H1 (cell line): Measurements from ENCODE around the gene TAL2. TPM values are rescaled to one million over a fixed set of nuclear protein-coding genes. Genes with fewer than 3 reads are reported as not detected.
"Not testable (repeated sequence)": the region's sequence is repeated elsewhere in the genome, so short reads cannot be mapped to it uniquely, and the experiment has no call there.

Experiments used
- CTCF ChIA-PET: fragments of 300-600 bp; sonication (Branson Sonifier 250); formaldehyde crosslinking; loops from one replicate; lab custom pipeline; 2021; ENCODE audit not compliant: partially characterized antibody; lab: Charles Lee
- POLR2A ChIA-PET: fragments of 300-600 bp; sonication (Branson Sonifier 250); formaldehyde crosslinking; loops from one replicate; lab custom pipeline; 2021; ENCODE audit warnings: inconsistent platforms; ENCODE audit not compliant: partially characterized antibody; lab: Charles Lee
- DNase-seq, 2 experiments: peaks; one replicate each; pipeline versions ENCODE4 v3.0.0 to v3.0.0-alpha.2; 2010 to 2022; ENCODE audit warnings: low spot score in 2 of 2, low read depth in 1 of 2, mixed read lengths in 1 of 2
- FAIRE-seq: peaks from 2 replicates; lab custom pipeline; 2011; peaks lifted over from hg19 to GRCh38; lab: Jason Lieb, UNC
- H2AFZ ChIP-seq: 2 replicates; pipeline ENCODE4 v1.8.1; 2012; ENCODE audit warnings: low read length, inconsistent platforms
- H2AK5ac ChIP-seq: 2 replicates; pipeline ENCODE4 v1.6.1; 2013; ENCODE audit warnings: low read depth, low read length
- H2BK120ac ChIP-seq: replicated peaks from 2 replicates; pipeline ENCODE3; 2013; ENCODE audit warnings: low read depth, low read length, inconsistent platforms
- H2BK12ac ChIP-seq: 2 replicates; pipeline ENCODE4 v1.6.1; 2013; ENCODE audit warnings: low read depth, low read length
- H2BK15ac ChIP-seq: 2 replicates; pipeline ENCODE4 v1.6.1; 2013; ENCODE audit warnings: low read length
- H2BK20ac ChIP-seq: 2 replicates; pipeline ENCODE4 v1.6.1; 2013; ENCODE audit warnings: low read length
- H2BK5ac ChIP-seq: 2 replicates; pipeline ENCODE4 v1.6.1; 2013; ENCODE audit warnings: low read depth, low read length
- H3K14ac ChIP-seq: 2 replicates; pipeline ENCODE4 v1.6.1; 2013; ENCODE audit warnings: inconsistent platforms; ENCODE audit not compliant: insufficient read length
- H3K18ac ChIP-seq: 2 replicates; pipeline ENCODE4 v1.6.1; 2013; ENCODE audit warnings: low read length; ENCODE audit errors: extremely low read depth
- H3K23ac ChIP-seq: 2 replicates; pipeline ENCODE4 v1.6.1; 2013; ENCODE audit warnings: inconsistent platforms; ENCODE audit not compliant: insufficient read length
- H3K23me2 ChIP-seq: 2 replicates; pipeline ENCODE4 v1.6.1; 2013; ENCODE audit warnings: low read depth, low read length
- H3K27ac ChIP-seq: 2 replicates; pipeline ENCODE4 v1.6.1; 2011; ENCODE audit warnings: low read depth, low read length, inconsistent platforms
- H3K27me3 ChIP-seq, 4 experiments: replicated peaks in 1 of 4; 1 replicate in 1 of 4; 2 replicates in 3 of 4; pipeline versions ENCODE4 v1.6.1 to v1.8.1; 2011 to 2013; ENCODE audit warnings: low read length in 3 of 4, mild to moderate bottlenecking in 3 of 4, inconsistent platforms in 2 of 4, mixed read lengths in 2 of 4, moderate library complexity in 1 of 4; ENCODE audit not compliant: control insufficient read depth in 3 of 4, insufficient read depth in 3 of 4; ENCODE audit errors: extremely low read depth in 1 of 4
- H3K36me3 ChIP-seq, 4 experiments: 2 replicates each; pipeline versions ENCODE4 v1.6.1 to v1.8.1; 2011 to 2013; ENCODE audit warnings: mild to moderate bottlenecking in 4 of 4, low read length in 3 of 4, moderate library complexity in 2 of 4, control low read depth in 1 of 4, inconsistent platforms in 1 of 4; ENCODE audit not compliant: insufficient read depth in 4 of 4, control insufficient read depth in 2 of 4
- H3K4ac ChIP-seq: replicated peaks from 2 replicates; pipeline ENCODE3; 2013; ENCODE audit warnings: low read length, low read depth, mixed read lengths, inconsistent platforms; ENCODE audit not compliant: insufficient read length
- H3K4me1 ChIP-seq, 4 experiments: replicated peaks in 1 of 4; 1 replicate in 1 of 4; 2 replicates in 3 of 4; pipeline versions ENCODE4 v1.6.1 to v1.8.1; 2011 to 2013; ENCODE audit warnings: low read length in 3 of 4, inconsistent platforms in 2 of 4, mixed read lengths in 1 of 4; ENCODE audit not compliant: insufficient read depth in 4 of 4, control insufficient read depth in 3 of 4
- H3K4me2 ChIP-seq, 2 experiments: 2 replicates each; pipeline versions ENCODE4 v1.6.1 to v1.8.1; 2011 to 2013; ENCODE audit warnings: low read depth in 2 of 2, low read length in 2 of 2, control low read depth in 1 of 2, inconsistent platforms in 1 of 2, mild to moderate bottlenecking in 1 of 2; ENCODE audit not compliant: insufficient read depth in 1 of 2
- H3K4me3 ChIP-seq, 4 experiments: fragments of 200-600, 300-600 bp in 1 of 4; sonication (generic), shearing (Covaris generic), sonication (Bioruptor Twin) in 1 of 4; 2 replicates each; pipeline versions ENCODE4 v1.5.1 to v1.8.1; 2011 to 2016; ENCODE audit warnings: low read length in 4 of 4, low read depth in 3 of 4, control low read depth in 2 of 4, inconsistent platforms in 2 of 4, mild to moderate bottlenecking in 2 of 4, mixed read lengths in 1 of 4, moderate library complexity in 1 of 4; ENCODE audit not compliant: insufficient read depth in 2 of 4; ENCODE audit errors: extremely low read depth in 1 of 4
- H3K56ac ChIP-seq: replicated peaks from 2 replicates; pipeline ENCODE3; 2013; ENCODE audit warnings: low read depth, mild to moderate bottlenecking, mixed read lengths, low read length, inconsistent platforms; ENCODE audit not compliant: insufficient read length
- H3K79me1 ChIP-seq: 2 replicates; pipeline ENCODE4 v1.6.1; 2013; ENCODE audit warnings: low read depth, low read length, control low read depth
- H3K79me2 ChIP-seq, 2 experiments: 2 replicates each; pipeline versions ENCODE4 v1.6.1 to v1.8.1; 2012 to 2013; ENCODE audit warnings: low read length in 2 of 2, mild to moderate bottlenecking in 2 of 2, inconsistent platforms in 1 of 2; ENCODE audit not compliant: insufficient read depth in 2 of 2, control insufficient read depth in 1 of 2
- H3K9ac ChIP-seq, 4 experiments: replicated peaks in 1 of 4; 1 replicate in 1 of 4; 2 replicates in 3 of 4; pipeline versions ENCODE4 v1.6.1 to v1.8.1; 2011 to 2013; ENCODE audit warnings: low read depth in 3 of 4, low read length in 3 of 4, control low read depth in 2 of 4, mild to moderate bottlenecking in 2 of 4, moderate library complexity in 2 of 4, inconsistent platforms in 1 of 4; ENCODE audit errors: extremely low read depth in 1 of 4
- H3K9me3 ChIP-seq, 2 experiments: 2 replicates each; pipeline versions ENCODE4 v1.6.1 to v1.8.1; 2012 to 2013; ENCODE audit warnings: mild to moderate bottlenecking in 2 of 2, moderate library complexity in 2 of 2, control low read depth in 1 of 2, inconsistent platforms in 1 of 2, low read depth in 1 of 2, low read length in 1 of 2, mixed read lengths in 1 of 2; ENCODE audit not compliant: insufficient read depth in 2 of 2
- H4K20me1 ChIP-seq, 2 experiments: replicated peaks in 1 of 2; 2 replicates each; pipeline versions ENCODE3 to v1.8.1; 2011 to 2013; ENCODE audit warnings: inconsistent platforms in 2 of 2, low read length in 2 of 2, mild to moderate bottlenecking in 1 of 2; ENCODE audit not compliant: insufficient read depth in 2 of 2, control insufficient read depth in 1 of 2
- H4K5ac ChIP-seq: 2 replicates; pipeline ENCODE4 v1.6.1; 2013; ENCODE audit warnings: low read length, low read depth, mixed read lengths, inconsistent platforms; ENCODE audit not compliant: insufficient read length
- H4K8ac ChIP-seq: 2 replicates; pipeline ENCODE4 v1.8.0; 2013; ENCODE audit warnings: mild to moderate bottlenecking, moderate library complexity, low read length, inconsistent platforms; ENCODE audit not compliant: insufficient read depth; ENCODE audit errors: extremely low read depth
- H4K91ac ChIP-seq: replicated peaks from 2 replicates; pipeline ENCODE3; 2013; ENCODE audit warnings: low read length, mixed read lengths, inconsistent platforms; ENCODE audit not compliant: insufficient read length
- WGBS, 2 experiments: shearing (Covaris generic) in 1 of 2; methylation state at CpG; one replicate each; pipeline versions ENCODE4 v1.1.6 to v1.1.7; 2013 to 2015; ENCODE audit warnings: low lambda C conversion rate in 2 of 2, mixed read lengths in 2 of 2, inconsistent platforms in 1 of 2, low coverage in 1 of 2, missing lambda C conversion rate in 1 of 2; ENCODE audit not compliant: insufficient replicate concordance in 2 of 2, insufficient coverage in 1 of 2, insufficient read length in 1 of 2; ENCODE audit errors: extremely low coverage in 1 of 2, missing lambda C conversion rate in 1 of 2; 5-methylcytosine and 5-hydroxymethylcytosine counted together
- polyA plus RNA-seq, 7 experiments: library from polyadenylated mRNA; depleted of rRNA in 3 of 7; stranded (reverse) in 5 of 7; unstranded in 2 of 7; fragments of >200 nt in 5 of 7; fragments of 200-250 nt in 2 of 7; gene quantifications; 1 replicate in 5 of 7; 2 replicates in 1 of 7; 4 replicates in 1 of 7; pipeline versions ENCODE4 v1.2.1 to v1.2.3, GENCODE V29; 2011 to 2013; ENCODE audit warnings: missing spikeins in 2 of 7, mixed read lengths in 2 of 7
- total RNA-seq: library from RNA; stranded (reverse); fragmentation: NEBNext Ultra II Directional; extraction: Animal tissue kit (Norgen Biotek cat#: 25700); gene quantifications from 2 replicates; pipeline ENCODE4 v1.2.1, GENCODE V29; 2021

The TAL2 gene
- total and polyA plus RNA-seq, 2 of the 8 experiments (the other 6 are each of a cell fraction or from before 2014, with no cell fraction given): 0.65 to 0.82 TPM

- H3K27me3 ChIP-seq, H2AK5ac ChIP-seq, H3K23me2 ChIP-seq, DNase-seq, H3K56ac ChIP-seq, H3K14ac ChIP-seq, H2BK120ac ChIP-seq, H3K4ac ChIP-seq, H3K79me2 ChIP-seq, FAIRE-seq, H4K91ac ChIP-seq, H3K4me3 ChIP-seq, H4K8ac ChIP-seq, H4K5ac ChIP-seq, H3K36me3 ChIP-seq, H3K9me3 ChIP-seq, H3K27ac ChIP-seq, H2AFZ ChIP-seq, H4K20me1 ChIP-seq, H3K4me2 ChIP-seq, H3K79me1 ChIP-seq, POLR2A ChIA-PET, H2BK20ac ChIP-seq, H3K23ac ChIP-seq, H2BK15ac ChIP-seq, H2BK12ac ChIP-seq, CTCF ChIA-PET, H2BK5ac ChIP-seq, H3K18ac ChIP-seq, H3K9ac ChIP-seq, H3K4me1 ChIP-seq: not testable (repeated sequence)
- WGBS, 2 experiments: 92% methylated on average over 4 of the region's 4 CpGs; no CpG with 5 or more reads in 1 of the 2 experiments
Measured at GRCh38 chr9:105703638-105704037, 41.4 kb downstream of the TAL2 start.
